Measurements from ENCODE around the gene HSCB.

- TF ChIP-seq CTCF (IDR thresholded peaks at IDR 0.05; ENCODE audit: poor library complexity, severe bottlenecking) (no peak), POLR2AphosphoS5 (IDR thresholded peaks at IDR 0.05) (no peak), MXI1 (conservative IDR thresholded peaks at IDR 0.05; ENCODE audit: poor library complexity, severe bottlenecking) (no peak), RAD21 (conservative IDR thresholded peaks at IDR 0.05) (no peak)
These were observed 30.5 kb upstream of the HSCB start for GRCh38 chr22:28711341-28711740.

Data from neural cell (in vitro differentiated cells).